ENCODE results near the gene RDH14.

RDH14 gene

DNA sequence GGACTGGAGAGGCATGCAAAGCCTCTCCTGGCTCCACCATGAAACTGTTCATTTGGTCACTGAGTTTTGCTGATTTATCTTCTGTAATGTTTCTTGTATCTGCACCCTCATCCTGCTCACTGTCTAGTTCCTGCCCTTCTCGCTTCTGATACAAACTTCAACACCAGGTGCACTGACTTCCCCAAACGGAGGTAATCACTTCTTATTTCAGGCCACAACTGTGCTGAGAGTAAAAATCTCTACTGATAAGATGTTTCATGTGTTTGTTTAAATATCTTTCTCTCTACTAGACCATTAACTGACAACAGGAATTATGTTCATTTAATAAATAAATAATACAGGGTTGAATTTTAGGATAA is 39.8 kb upstream of the RDH14 start:
- Histone ChIP-seq H3K4me1 (ENCODE audit: control insufficient read depth, low read length) (peaks cover 19% of the 10 kb centered on the region), H3F3A (ENCODE audit: control insufficient read depth, insufficient read depth) (no peaks in the 10 kb centered on the region), H3K36me3 (ENCODE audit: control insufficient read depth, low read length) (no peaks in the 10 kb centered on the region), H3K27ac (ENCODE audit: low read depth, low read length) (no peak overlapping the region), H4K20me1 (ENCODE audit: control insufficient read depth, insufficient read depth, low read depth, low read length) (no peaks in the 10 kb centered on the region), H3K9me3 (ENCODE audit: control insufficient read depth, insufficient read depth, low read length) (no peaks in the 10 kb centered on the region), H3K27me3 (ENCODE audit: control insufficient read depth, low read length) (no peaks in the 10 kb centered on the region), H3K9me2 (replicated peaks; ENCODE audit: control insufficient read depth, low read length) (no peaks in the 10 kb centered on the region), H3K79me2 (ENCODE audit: control insufficient read depth, low read length) (no peaks in the 10 kb centered on the region), H3K4me3 (ENCODE audit: low read length) (no peak overlapping the region), H3K4me2 (ENCODE audit: low read length) (no peak overlapping the region)
- TF ChIP-seq EZH2phosphoT487 (IDR thresholded peaks at IDR 0.05; ENCODE audit: borderline replicate concordance, low read length) (no peak), CTCF (IDR thresholded peaks at IDR 0.05; ENCODE audit: low read depth, low read length, poor library complexity, severe bottlenecking) (no peak)

DNA sequence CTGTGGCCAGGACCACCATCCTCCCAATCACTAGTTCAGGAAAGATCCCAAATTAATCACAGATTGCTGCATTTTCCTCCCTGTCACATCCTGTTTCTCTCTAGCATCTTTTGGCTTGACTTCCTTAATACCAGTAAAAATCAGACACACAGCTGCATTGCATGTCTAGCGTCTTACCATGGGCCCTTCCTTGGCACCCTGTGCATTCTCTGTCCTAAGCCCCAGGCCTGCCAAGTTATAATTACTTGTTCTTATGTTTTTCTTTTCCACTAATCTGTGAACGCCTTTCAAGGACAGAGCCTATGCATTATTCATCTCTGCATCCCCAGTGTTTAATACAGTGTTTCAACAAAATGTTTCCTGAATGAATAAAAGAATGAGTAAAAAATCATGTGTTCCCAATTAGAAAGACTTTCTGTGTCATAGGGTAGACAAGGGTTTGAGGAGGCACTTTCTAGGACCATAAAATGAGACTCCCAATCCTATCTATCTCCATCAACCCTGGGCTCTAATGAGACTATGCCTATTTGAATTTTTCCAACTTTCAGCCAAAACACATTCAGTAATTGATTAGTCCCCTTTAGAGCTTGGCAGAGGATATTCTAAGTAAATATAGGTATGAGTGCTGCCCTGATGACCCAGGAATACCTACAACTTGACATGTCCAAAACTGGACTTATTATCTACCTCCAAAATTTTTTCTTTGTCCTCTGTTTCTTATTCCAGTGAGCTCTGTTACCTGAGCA is 39.2 kb upstream of the RDH14 start:
- no peaks in the 10 kb centered on the region for H3K9me2 ChIP-seq (replicated peaks; ENCODE audit: control insufficient read depth, low read length)
- no peak overlapping the region for H3K4me3 ChIP-seq (ENCODE audit: low read length)
- H3K79me2 ChIP-seq (ENCODE audit: control insufficient read depth, low read length) = no peaks in the 10 kb centered on the region
- no peak for TF ChIP-seq CTCF (IDR thresholded peaks at IDR 0.05; ENCODE audit: low read depth, low read length, poor library complexity, severe bottlenecking)
- no peak for TF ChIP-seq EZH2phosphoT487 (IDR thresholded peaks at IDR 0.05; ENCODE audit: borderline replicate concordance, low read length)
- no peak overlapping the region for H3K27ac ChIP-seq (ENCODE audit: low read depth, low read length)
- no peaks in the 10 kb centered on the region for H3K36me3 ChIP-seq (ENCODE audit: control insufficient read depth, low read length)
- no peaks in the 10 kb centered on the region for H3K9me3 ChIP-seq (ENCODE audit: control insufficient read depth, insufficient read depth, low read length)
- H3F3A ChIP-seq (ENCODE audit: control insufficient read depth, insufficient read depth) = no peaks in the 10 kb centered on the region
- no peaks in the 10 kb centered on the region for H3K27me3 ChIP-seq (ENCODE audit: control insufficient read depth, low read length)
- peaks cover 19% of the 10 kb centered on the region for H3K4me1 ChIP-seq (ENCODE audit: control insufficient read depth, low read length)
- H3K4me2 ChIP-seq (ENCODE audit: low read length) = no peak overlapping the region
- no peaks in the 10 kb centered on the region for H4K20me1 ChIP-seq (ENCODE audit: control insufficient read depth, insufficient read depth, low read depth, low read length)

GRCh38 chr2:18598848-18599484 is 38.5 kb upstream of the RDH14 start:
- Histone ChIP-seq H3K27ac (ENCODE audit: low read depth, low read length) (no peak overlapping the region), H3K36me3 (ENCODE audit: control insufficient read depth, low read length) (no peaks in the 10 kb centered on the region), H4K20me1 (ENCODE audit: control insufficient read depth, insufficient read depth, low read depth, low read length) (no peaks in the 10 kb centered on the region), H3K4me2 (ENCODE audit: low read length) (no peak overlapping the region), H3K9me2 (replicated peaks; ENCODE audit: control insufficient read depth, low read length) (no peaks in the 10 kb centered on the region), H3K27me3 (ENCODE audit: control insufficient read depth, low read length) (no peaks in the 10 kb centered on the region), H3K79me2 (ENCODE audit: control insufficient read depth, low read length) (no peaks in the 10 kb centered on the region), H3K9me3 (ENCODE audit: control insufficient read depth, insufficient read depth, low read length) (no peaks in the 10 kb centered on the region), H3K4me1 (ENCODE audit: control insufficient read depth, low read length) (peaks cover 19% of the 10 kb centered on the region), H3K4me3 (ENCODE audit: low read length) (no peak overlapping the region), H3F3A (ENCODE audit: control insufficient read depth, insufficient read depth) (no peaks in the 10 kb centered on the region)
- TF ChIP-seq CTCF (IDR thresholded peaks at IDR 0.05; ENCODE audit: low read depth, low read length, poor library complexity, severe bottlenecking) = no peak
- no peak for TF ChIP-seq EZH2phosphoT487 (IDR thresholded peaks at IDR 0.05; ENCODE audit: borderline replicate concordance, low read length)

Data from DOHH2 (cell line).